Keratinocyte (primary cell): Measurements from ENCODE around the gene SWSAP1.

Source experiments
- CTCF ChIP-seq, 3 experiments: IDR thresholded peaks in 1 of 3; conservative IDR thresholded peaks in 1 of 3; optimal IDR thresholded peaks in 1 of 3; 2 replicates in 2 of 3; 3 replicates in 1 of 3; pipeline versions ENCODE3 to v1.5.1; 2011; ENCODE audit warnings: low read length in 3 of 3, mild to moderate bottlenecking in 3 of 3, moderate library complexity in 2 of 3, control low read depth in 1 of 3, inconsistent platforms in 1 of 3; ENCODE audit not compliant: insufficient read depth in 2 of 3; ENCODE audit errors: extremely low read depth in 1 of 3
- EZH2 ChIP-seq: IDR thresholded peaks from one replicate; pipeline ENCODE4 v1.6.1; 2012; ENCODE audit warnings: inconsistent platforms, mild to moderate bottlenecking, low read length, moderate library complexity

GRCh38 chr19:11364935-11365334 lies 9.5 kb upstream of the SWSAP1 start:
- TF ChIP-seq CTCF (optimal IDR thresholded peaks at IDR 0.05 in 1 of 3, IDR thresholded peaks at IDR 0.05 in 1 of 3, conservative IDR thresholded peaks at IDR 0.05 in 1 of 3; ENCODE audit: extremely low read depth in 1 of 3, insufficient read depth in 2 of 3, low read length in 3 of 3): no peak
- TF ChIP-seq EZH2: no peak
